DOHH2 (cell line): Measurements from ENCODE around the gene METAP1D.
"Not testable (repeated sequence)": the region's sequence is repeated elsewhere in the genome, so short reads cannot be mapped to it uniquely, and the experiment has no call there.

Experiments used
- H3F3A ChIP-seq: fragments of 200-600 bp; sonication (generic), shearing (Covaris generic); 2 replicates; pipeline ENCODE4 v1.6.0; 2016; ENCODE audit warnings: antibody characterized with exemption, mild to moderate bottlenecking; ENCODE audit not compliant: control insufficient read depth, insufficient read depth
- H3K27ac ChIP-seq: fragments of 200-600 bp; sonication (generic); 2 replicates; pipeline ENCODE4 v1.5.1; 2014; ENCODE audit warnings: low read depth, mild to moderate bottlenecking, low read length, moderate library complexity
- H3K27me3 ChIP-seq: fragments of 200-600 bp; sonication (generic); 2 replicates; pipeline ENCODE4 v1.6.1; 2014; ENCODE audit warnings: mild to moderate bottlenecking, low read length, mixed read lengths; ENCODE audit not compliant: control insufficient read depth
- H3K36me3 ChIP-seq: fragments of 200-600 bp; sonication (generic); 2 replicates; pipeline ENCODE4 v1.6.1; 2014; ENCODE audit warnings: mild to moderate bottlenecking, low read length, moderate library complexity, mixed read lengths; ENCODE audit not compliant: control insufficient read depth
- H3K4me1 ChIP-seq: fragments of 200-600 bp; sonication (generic); 2 replicates; pipeline ENCODE4 v1.6.1; 2014; ENCODE audit warnings: mild to moderate bottlenecking, low read length, mixed read lengths; ENCODE audit not compliant: control insufficient read depth
- H3K4me2 ChIP-seq: fragments of 200-600 bp; sonication (generic); 2 replicates; pipeline ENCODE4 v1.6.0; 2014; ENCODE audit warnings: mild to moderate bottlenecking, low read length, moderate library complexity
- H3K4me3 ChIP-seq: fragments of 200-600 bp; sonication (generic); 2 replicates; pipeline ENCODE4 v1.5.1; 2014; ENCODE audit warnings: mild to moderate bottlenecking, low read length, mixed read lengths
- H3K79me2 ChIP-seq: fragments of 200-600 bp; sonication (generic); 2 replicates; pipeline ENCODE4 v1.6.1; 2014; ENCODE audit warnings: mild to moderate bottlenecking, low read length, mixed read lengths; ENCODE audit not compliant: control insufficient read depth
- H3K9me2 ChIP-seq: fragments of 200-600 bp; sonication (generic); replicated peaks from 2 replicates; pipeline ENCODE4 v1.6.1; 2014; ENCODE audit warnings: mild to moderate bottlenecking, low read length, mixed read lengths; ENCODE audit not compliant: control insufficient read depth
- H3K9me3 ChIP-seq: fragments of 200-600 bp; sonication (generic); 2 replicates; pipeline ENCODE4 v1.6.1; 2014; ENCODE audit warnings: antibody characterized with exemption, low read length, mixed read lengths; ENCODE audit not compliant: control insufficient read depth, insufficient read depth
- H4K20me1 ChIP-seq: fragments of 200-600 bp; sonication (generic); 2 replicates; pipeline ENCODE4 v1.6.0; 2014; ENCODE audit warnings: low read depth, mild to moderate bottlenecking, antibody characterized with exemption, low read length, moderate library complexity; ENCODE audit not compliant: control insufficient read depth, insufficient read depth
- EZH2phosphoT487 ChIP-seq: fragments of 200-600 bp; sonication (generic); IDR thresholded peaks from 2 replicates; pipeline ENCODE4 v1.6.1; 2017; ENCODE audit warnings: borderline replicate concordance, mild to moderate bottlenecking, antibody characterized with exemption, low read length, moderate library complexity, mixed read lengths
- TF ChIP-seq, protein P1 (sequence below): fragments of 200-600 bp; sonication (generic); IDR thresholded peaks from one replicate; pipeline ENCODE4 v1.5.1; 2014; ENCODE audit warnings: antibody characterized with exemption, mild to moderate bottlenecking, low read depth, low read length; ENCODE audit not compliant: poor library complexity, severe bottlenecking

The METAP1D gene

DNA sequence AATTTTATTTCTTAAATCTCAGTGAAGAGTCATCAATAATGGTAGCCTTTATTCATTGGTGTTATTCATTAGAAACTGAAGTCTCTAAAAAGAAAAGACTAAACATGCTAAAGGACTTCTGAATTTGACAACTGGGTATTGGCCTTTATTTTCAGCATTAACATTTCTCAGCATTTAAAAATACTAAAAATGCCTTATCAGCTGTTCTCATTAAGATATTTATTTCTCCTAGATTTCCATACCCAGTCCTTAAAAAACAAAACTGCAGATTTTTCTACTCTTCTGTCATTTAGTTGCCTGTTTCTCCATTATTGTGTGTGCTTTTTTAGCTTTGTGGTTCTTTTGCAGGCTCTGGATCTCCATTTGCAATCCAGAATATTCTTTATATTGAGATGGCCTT, 31.2 kb upstream of the METAP1D start:
- Histone ChIP-seq H3K4me1 (no peaks in the 10 kb centered on the region), H3K36me3 (peaks cover 43% of the 10 kb centered on the region), H3K4me3 (no peak overlapping the region), H3F3A (no peaks in the 10 kb centered on the region), H3K9me3 (no peaks in the 10 kb centered on the region), H3K27ac (no peak overlapping the region), H3K4me2 (no peak overlapping the region), H3K79me2 (no peaks in the 10 kb centered on the region), H3K9me2 (no peaks in the 10 kb centered on the region), H3K27me3 (no peaks in the 10 kb centered on the region), H4K20me1 (no peaks in the 10 kb centered on the region)
- TF ChIP-seq, protein P1, sequence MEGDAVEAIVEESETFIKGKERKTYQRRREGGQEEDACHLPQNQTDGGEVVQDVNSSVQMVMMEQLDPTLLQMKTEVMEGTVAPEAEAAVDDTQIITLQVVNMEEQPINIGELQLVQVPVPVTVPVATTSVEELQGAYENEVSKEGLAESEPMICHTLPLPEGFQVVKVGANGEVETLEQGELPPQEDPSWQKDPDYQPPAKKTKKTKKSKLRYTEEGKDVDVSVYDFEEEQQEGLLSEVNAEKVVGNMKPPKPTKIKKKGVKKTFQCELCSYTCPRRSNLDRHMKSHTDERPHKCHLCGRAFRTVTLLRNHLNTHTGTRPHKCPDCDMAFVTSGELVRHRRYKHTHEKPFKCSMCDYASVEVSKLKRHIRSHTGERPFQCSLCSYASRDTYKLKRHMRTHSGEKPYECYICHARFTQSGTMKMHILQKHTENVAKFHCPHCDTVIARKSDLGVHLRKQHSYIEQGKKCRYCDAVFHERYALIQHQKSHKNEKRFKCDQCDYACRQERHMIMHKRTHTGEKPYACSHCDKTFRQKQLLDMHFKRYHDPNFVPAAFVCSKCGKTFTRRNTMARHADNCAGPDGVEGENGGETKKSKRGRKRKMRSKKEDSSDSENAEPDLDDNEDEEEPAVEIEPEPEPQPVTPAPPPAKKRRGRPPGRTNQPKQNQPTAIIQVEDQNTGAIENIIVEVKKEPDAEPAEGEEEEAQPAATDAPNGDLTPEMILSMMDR: no peak
- no peak for TF ChIP-seq EZH2phosphoT487

DNA sequence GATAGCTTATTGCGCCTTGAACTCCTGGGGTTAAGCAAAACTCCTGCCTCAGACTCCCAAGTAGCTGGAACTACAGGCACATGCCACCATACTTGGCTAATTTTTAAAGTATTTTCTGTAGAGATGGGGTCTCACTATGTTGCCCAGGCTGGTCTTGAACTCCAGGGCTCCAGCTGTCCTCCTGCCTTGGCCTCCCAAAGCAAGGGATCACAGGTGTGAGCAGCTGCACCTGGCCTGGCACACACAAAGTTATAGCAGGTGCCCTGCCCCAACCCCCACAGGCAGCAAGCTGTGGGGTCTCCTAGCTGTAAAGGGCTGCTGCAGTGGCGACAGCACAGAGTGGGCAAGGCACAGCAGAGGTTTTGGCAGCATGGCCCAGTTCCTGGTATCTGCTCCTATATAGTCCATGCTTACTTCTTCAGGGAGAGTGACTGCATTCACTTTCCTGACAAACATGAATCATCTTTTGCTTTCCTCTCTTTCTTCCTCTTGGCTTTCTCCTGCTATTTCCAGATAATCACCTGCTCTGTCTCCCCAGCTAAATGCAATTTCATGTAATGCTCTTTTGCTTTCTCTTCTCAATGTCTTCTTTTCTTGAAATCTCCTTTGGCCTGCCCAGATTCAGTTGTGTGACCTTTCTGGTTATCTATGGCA, 27.3 kb upstream of the METAP1D start:
- Histone ChIP-seq H4K20me1 (no peaks in the 10 kb centered on the region), H3K79me2 (no peaks in the 10 kb centered on the region), H3K27me3 (no peaks in the 10 kb centered on the region), H3K4me2 (no peak overlapping the region), H3K4me3 (no peak overlapping the region), H3K27ac (no peak overlapping the region), H3K9me3 (no peaks in the 10 kb centered on the region), H3K36me3 (peaks cover 35% of the 10 kb centered on the region), H3K9me2 (no peaks in the 10 kb centered on the region), H3K4me1 (no peaks in the 10 kb centered on the region), H3F3A (no peaks in the 10 kb centered on the region)
- TF ChIP-seq, protein P1: no peak
- no peak for TF ChIP-seq EZH2phosphoT487

DNA sequence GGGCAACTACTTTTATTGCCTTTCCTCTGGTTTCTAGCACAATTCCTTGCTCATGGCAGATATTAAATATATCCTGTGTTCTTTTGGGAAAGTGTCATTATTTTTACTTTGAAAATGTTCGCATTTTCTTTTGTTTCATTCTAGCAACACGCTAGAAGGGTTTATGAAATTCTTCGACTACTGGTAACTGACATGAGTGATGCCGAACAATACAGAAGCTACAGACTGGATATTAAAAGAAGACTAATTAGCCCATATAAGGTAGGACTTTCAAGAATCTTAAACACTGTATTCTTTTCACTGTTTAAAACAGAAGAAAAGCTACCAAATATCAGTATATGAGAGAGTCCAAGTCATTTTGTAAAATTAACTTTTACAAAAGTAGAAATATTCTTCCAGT, 20.6 kb upstream of the METAP1D start:
- H3K36me3 ChIP-seq: peaks cover 61% of the 10 kb centered on the region
- no peak overlapping the region for H3K4me3 ChIP-seq
- no peaks in the 10 kb centered on the region for H3K79me2 ChIP-seq
- no peaks in the 10 kb centered on the region for H3K27me3 ChIP-seq
- no peaks in the 10 kb centered on the region for H4K20me1 ChIP-seq
- TF ChIP-seq, protein P1: no peak
- H3K4me1 ChIP-seq: no peaks in the 10 kb centered on the region
- no peaks in the 10 kb centered on the region for H3K9me3 ChIP-seq
- H3K4me2 ChIP-seq: no peak overlapping the region
- H3F3A ChIP-seq: peaks cover 4% of the 10 kb centered on the region; the same call in 1 of the 2 replicates
- H3K9me2 ChIP-seq: no peaks in the 10 kb centered on the region
- no peak overlapping the region for H3K27ac ChIP-seq

DNA sequence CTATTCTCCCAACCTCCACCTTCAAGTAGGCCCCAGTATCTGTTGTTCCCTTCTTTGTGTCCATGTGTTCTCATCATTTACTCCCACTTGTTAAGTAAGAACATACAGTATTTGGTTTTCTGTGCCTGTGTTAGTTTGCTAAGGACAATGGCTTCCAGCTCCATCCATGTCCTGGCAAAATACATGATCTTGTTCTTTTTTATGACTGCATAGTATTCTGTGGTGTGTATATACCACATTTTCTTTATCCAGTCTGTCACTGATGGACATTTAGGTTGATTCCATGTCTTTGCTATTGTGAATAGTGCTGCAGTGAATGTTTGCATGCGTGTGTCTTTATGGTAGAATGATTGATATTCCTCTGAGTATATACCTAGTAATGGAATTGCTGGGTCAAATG, 15.8 kb upstream of the METAP1D start:
- H3K4me3 ChIP-seq, H3K27ac ChIP-seq, H3F3A ChIP-seq, H3K79me2 ChIP-seq, H3K4me2 ChIP-seq, H4K20me1 ChIP-seq, H3K27me3 ChIP-seq, H3K9me3 ChIP-seq, H3K9me2 ChIP-seq, H3K4me1 ChIP-seq: not testable (repeated sequence)
- H3K36me3 ChIP-seq: peaks cover 29% of the 10 kb centered on the region
